ENCODE measurements around the gene TBC1D14. TPM values are rescaled to one million over a fixed set of nuclear protein-coding genes. Genes with fewer than 3 reads are reported as not detected.
A peak's percentile ranks its signal among the peaks of the same experiment; 100 is the strongest.

Gene TBC1D14
- total and polyA plus RNA-seq, 5 donors, result 20.1 to 44.8 (median 41.3) TPM

DNA sequence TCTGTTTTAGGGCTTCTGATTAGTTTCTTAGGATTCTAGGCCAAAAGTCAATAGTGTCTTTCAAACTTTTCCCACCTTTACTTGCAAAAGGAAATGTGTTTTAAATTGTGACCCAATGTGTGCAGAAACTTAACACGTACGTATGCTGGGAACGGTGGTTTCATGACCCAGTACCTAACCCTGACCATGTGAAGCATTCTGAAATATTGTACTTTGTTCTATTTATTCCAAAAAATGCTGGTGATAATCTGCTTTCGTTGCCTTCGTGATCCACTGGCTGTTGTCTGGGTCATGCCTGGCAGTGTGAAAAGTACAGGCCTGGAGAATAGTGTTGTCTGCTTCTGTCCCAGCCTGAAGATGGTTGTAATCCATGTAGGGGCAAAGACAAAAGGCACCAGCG, 106.9 kb downstream of the TBC1D14 start:
- Histone ChIP-seq H3K4me1 (ENCODE audit: control insufficient read depth, insufficient read depth, low read length) (no peaks in the 10 kb centered on the region), H3K27ac (ENCODE audit: low read length) (no peak overlapping the region), H3K27me3 (ENCODE audit: control insufficient read depth, insufficient read depth) (no peaks in the 10 kb centered on the region), H3K4me3 (ENCODE audit: low read length) (no peak overlapping the region), H3K9me3 (ENCODE audit: control insufficient read depth, low read length) (no peaks in the 10 kb centered on the region)
- intact Hi-C loops (cut with DNase I), result no loop called here
- DNase-seq (no peak), ATAC-seq (no peak)
- 86% methylated on average over 6 of the region's 6 CpGs for WGBS

DNA sequence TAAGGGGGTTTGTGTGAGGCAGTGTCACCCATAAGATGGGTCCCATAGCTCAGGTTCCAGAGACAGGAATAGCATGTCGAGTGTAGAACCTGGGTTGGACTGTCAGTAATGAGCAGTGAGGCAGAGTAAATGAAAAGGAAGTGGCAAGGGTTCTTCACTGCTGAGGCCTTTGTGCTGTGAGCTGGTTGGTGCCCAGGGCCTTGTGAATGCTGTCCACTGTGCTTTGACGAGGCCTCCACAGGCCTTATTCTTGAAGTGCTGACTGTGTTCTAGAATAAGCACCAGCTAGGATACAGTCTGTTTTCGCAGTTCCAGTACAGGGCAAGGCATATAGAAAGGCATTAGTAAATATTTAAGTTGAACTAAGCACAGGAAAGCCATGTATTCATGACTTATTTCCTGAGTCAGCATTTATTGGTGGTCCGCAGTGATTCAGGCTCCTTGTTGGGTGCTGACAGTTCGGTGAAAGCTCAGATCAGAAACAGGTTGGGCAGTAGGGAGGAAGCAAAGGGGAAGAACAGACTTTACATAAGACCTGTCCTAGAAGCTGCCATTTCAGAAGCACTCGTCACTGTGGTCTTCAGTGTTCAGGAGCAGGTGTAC, 107.9 kb downstream of the TBC1D14 start:
- Histone ChIP-seq H3K4me1 (ENCODE audit: control insufficient read depth, insufficient read depth, low read length) (no peaks in the 10 kb centered on the region), H3K27me3 (ENCODE audit: control insufficient read depth, insufficient read depth) (no peaks in the 10 kb centered on the region), H3K4me3 (ENCODE audit: low read length) (no peak overlapping the region), H3K27ac (ENCODE audit: low read length) (no peak overlapping the region), H3K9me3 (ENCODE audit: control insufficient read depth, low read length) (no peaks in the 10 kb centered on the region)
- DNase-seq, result no peak
- intact Hi-C loops (cut with DNase I), result no loop called here
- ATAC-seq, result no peak
- 93% methylated on average over 6 of the region's 6 CpGs for WGBS

DNA sequence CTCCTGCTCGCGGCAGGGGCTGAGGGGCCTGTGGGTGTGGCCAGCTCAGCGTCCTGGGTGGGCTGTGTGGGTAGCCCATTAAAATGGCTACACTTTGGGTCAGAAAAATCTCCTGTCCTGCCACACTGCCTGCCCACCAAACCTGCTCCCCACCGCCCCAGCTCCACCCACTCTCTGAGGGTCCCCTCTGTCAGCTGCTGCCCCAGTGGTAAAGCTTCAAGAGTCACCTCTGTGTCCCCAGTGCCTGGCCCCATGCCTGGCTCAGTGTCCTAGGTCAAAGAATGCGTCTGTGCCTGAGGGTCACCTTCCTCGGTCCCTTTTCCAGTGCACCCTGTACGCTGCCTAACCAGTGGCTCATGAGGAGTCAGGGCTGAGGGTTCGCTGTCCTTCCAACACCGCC, 108.7 kb downstream of the TBC1D14 start:
- WGBS, result 91% methylated on average over 9 of the region's 9 CpGs
- Histone ChIP-seq H3K4me3 (ENCODE audit: low read length) (no peak overlapping the region), H3K9me3 (ENCODE audit: control insufficient read depth, low read length) (no peaks in the 10 kb centered on the region), H3K27me3 (ENCODE audit: control insufficient read depth, insufficient read depth) (no peaks in the 10 kb centered on the region), H3K27ac (ENCODE audit: low read length) (no peak overlapping the region), H3K4me1 (ENCODE audit: control insufficient read depth, insufficient read depth, low read length) (no peaks in the 10 kb centered on the region)
- intact Hi-C loops (cut with DNase I), result no loop called here
- ATAC-seq (no peak), DNase-seq (no peak)

DNA sequence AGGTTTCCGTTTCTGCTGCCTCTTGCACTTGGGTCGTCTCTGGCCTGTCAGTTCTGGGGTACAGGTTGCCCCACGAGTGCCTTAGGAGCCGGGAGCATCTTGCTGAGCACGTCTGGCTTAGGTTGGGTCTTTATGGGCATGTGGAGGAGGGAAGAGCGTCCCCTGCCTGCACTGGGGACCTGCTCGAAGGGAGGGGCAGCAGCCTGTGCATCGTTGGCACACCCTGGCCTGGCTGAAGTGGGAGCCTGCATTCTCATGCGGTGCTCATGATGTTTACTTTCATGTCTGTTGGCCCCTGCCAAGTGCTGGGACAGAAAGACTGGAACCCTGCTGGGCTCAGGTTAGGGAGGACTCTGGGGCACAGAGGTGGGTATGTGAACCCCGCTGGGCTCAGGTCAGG, 109.7 kb downstream of the TBC1D14 start:
- Histone ChIP-seq H3K27me3 (ENCODE audit: control insufficient read depth, insufficient read depth) (no peaks in the 10 kb centered on the region), H3K4me3 (ENCODE audit: low read length) (no peak overlapping the region)
- intact Hi-C loops (cut with DNase I), result no loop called here

DNA sequence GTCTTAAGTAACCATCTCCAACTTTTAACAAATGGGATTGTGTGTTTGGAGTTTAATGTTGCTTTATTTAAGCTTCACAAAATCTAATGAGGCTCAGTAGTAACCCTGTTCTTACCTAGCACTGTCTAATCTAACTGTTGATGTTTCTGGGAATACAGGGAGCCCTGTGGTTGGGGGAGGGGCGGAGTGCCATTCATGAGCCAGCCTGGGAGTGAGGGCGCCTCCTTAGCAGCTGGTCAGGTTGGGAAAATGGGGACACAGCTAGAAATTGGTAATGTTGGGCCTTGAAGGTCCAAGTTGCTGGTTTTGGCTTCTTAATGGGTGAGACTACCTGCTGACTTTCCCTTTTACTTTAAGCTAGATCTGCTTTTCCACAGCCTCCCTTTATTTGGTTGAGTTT, 110.7 kb downstream of the TBC1D14 start:
- intact Hi-C loops (cut with DNase I), result no loop called here
- H3K27me3 ChIP-seq (ENCODE audit: control insufficient read depth, insufficient read depth), result no peaks in the 10 kb centered on the region
- H3K9me3 ChIP-seq (ENCODE audit: control insufficient read depth, low read length), result no peaks in the 10 kb centered on the region
- DNase-seq (no peak), ATAC-seq (no peak)
- no peak overlapping the region for H3K27ac ChIP-seq (ENCODE audit: low read length)
- H3K4me3 ChIP-seq (ENCODE audit: low read length), result no peak overlapping the region
- WGBS, result 98% methylated on average over 2 of the region's 2 CpGs
- no peaks in the 10 kb centered on the region for H3K4me1 ChIP-seq (ENCODE audit: control insufficient read depth, insufficient read depth, low read length)

More for the DNA sequence above, 109.7 kb downstream of the TBC1D14 start:
- H3K9me3 ChIP-seq (ENCODE audit: control insufficient read depth, low read length), result no peaks in the 10 kb centered on the region
- ATAC-seq (no peak), DNase-seq (no peak)
- no peaks in the 10 kb centered on the region for H3K4me1 ChIP-seq (ENCODE audit: control insufficient read depth, insufficient read depth, low read length)
- 91% methylated on average over 10 of the region's 10 CpGs for WGBS
- no peak overlapping the region for H3K27ac ChIP-seq (ENCODE audit: low read length)

DNA sequence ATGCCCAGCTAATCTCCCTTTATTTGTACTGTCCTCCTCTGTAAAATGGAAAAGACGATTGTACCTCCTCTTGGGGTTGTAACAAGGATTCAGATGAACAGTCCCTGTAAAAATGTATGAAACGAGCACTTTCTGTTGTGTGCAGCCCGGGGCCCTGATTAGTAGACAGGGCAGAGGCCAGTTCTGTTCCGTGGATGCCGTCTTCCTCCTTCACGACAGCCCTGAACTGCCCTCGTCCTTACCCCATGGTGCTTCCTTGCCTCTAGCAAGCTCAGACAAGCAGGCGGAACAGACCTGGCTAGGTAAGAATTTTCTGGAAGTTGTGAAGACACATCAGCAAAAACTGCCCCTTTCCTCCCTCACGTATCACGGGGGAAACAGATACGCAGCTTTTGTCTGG, 111.2 kb downstream of the TBC1D14 start:
- intact Hi-C loops (cut with DNase I), result no loop called here
- no peaks in the 10 kb centered on the region for H3K27me3 ChIP-seq (ENCODE audit: control insufficient read depth, insufficient read depth)
- no peaks in the 10 kb centered on the region for H3K4me1 ChIP-seq (ENCODE audit: control insufficient read depth, insufficient read depth, low read length)
- no peaks in the 10 kb centered on the region for H3K9me3 ChIP-seq (ENCODE audit: control insufficient read depth, low read length)
- H3K27ac ChIP-seq (ENCODE audit: low read length), result no peak overlapping the region
- ATAC-seq (no peak), DNase-seq (no peak)
- 93% methylated on average over 11 of the region's 11 CpGs for WGBS
- no peak overlapping the region for H3K4me3 ChIP-seq (ENCODE audit: low read length)

DNA sequence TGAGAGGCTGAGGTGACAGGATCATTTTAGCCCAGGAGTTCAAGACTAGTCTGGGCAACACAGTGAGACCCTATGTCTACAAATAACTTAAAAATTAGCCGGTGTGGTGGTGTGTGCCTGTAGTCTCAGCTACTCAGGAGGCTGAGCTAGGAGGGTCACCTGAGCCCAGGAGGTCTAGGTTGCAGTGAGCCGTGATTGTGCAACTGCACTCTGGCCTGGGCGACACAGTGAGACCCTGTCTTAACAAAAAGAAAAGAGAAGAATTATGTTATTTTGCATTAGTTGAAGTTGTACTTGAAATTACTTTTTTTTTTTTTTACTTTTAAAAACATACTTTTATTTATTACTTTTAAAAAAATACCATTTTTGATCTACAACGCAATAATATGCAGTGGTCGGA, 111.7 kb downstream of the TBC1D14 start:
- no peak for DNase-seq
- H3K9me3 ChIP-seq (ENCODE audit: control insufficient read depth, low read length), result no peaks in the 10 kb centered on the region
- 76% methylated on average over 5 of the region's 5 CpGs for WGBS
- H3K27me3 ChIP-seq (ENCODE audit: control insufficient read depth, insufficient read depth), result no peaks in the 10 kb centered on the region
- no peak overlapping the region for H3K4me3 ChIP-seq (ENCODE audit: low read length)
- no peak overlapping the region for H3K27ac ChIP-seq (ENCODE audit: low read length)
- H3K4me1 ChIP-seq (ENCODE audit: control insufficient read depth, insufficient read depth, low read length), result no peaks in the 10 kb centered on the region
- ATAC-seq, result no peak
- intact Hi-C loops (cut with DNase I), result no loop called here

DNA sequence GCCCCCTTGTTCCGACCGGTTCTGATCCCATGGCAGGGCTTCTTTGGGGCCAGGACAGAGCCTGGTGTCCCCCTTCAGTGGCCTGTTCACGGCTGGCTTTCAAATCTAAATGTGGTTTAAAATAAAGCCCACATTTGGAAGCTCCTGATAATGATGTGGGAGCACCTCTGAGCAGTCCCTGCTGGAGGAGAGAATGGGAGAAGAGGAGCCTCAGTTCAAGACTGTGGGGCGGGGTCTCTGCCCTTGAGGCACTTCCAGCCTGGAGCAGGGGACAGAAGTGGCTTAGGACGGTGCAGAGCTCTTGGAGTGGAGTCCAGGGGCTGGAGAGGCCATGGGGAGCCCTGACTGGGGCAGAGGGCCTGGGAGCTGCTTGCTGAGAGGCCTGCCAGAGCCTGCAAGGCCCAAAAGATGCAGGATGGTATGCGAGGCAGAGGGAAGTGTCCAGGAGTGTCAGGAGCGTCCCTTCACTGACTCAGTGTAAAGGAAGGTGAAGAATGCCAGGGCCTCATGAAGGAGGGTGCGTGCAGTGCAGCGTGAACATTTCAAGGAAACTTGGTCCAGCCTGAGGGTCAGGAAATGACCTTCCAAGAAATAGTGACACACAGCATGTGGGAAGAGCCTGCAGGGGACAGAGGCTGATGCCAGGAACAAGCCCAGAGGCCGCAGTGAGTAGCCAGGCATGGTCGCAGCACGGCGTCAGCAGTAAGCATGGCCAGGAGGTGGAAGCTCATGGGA, 112.5 kb downstream of the TBC1D14 start:
- WGBS, result 82% methylated on average over 13 of the region's 13 CpGs
- no peaks in the 10 kb centered on the region for H3K4me1 ChIP-seq (ENCODE audit: control insufficient read depth, insufficient read depth, low read length)
- no peaks in the 10 kb centered on the region for H3K9me3 ChIP-seq (ENCODE audit: control insufficient read depth, low read length)
- H3K27me3 ChIP-seq (ENCODE audit: control insufficient read depth, insufficient read depth), result no peaks in the 10 kb centered on the region
- DNase-seq (no peak), ATAC-seq (peak in 1 of 2 donors; percentile 23)
- H3K27ac ChIP-seq (ENCODE audit: low read length), result no peak overlapping the region
- H3K4me3 ChIP-seq (ENCODE audit: low read length), result no peak overlapping the region
- intact Hi-C loops (cut with DNase I), result no loop called here

DNA sequence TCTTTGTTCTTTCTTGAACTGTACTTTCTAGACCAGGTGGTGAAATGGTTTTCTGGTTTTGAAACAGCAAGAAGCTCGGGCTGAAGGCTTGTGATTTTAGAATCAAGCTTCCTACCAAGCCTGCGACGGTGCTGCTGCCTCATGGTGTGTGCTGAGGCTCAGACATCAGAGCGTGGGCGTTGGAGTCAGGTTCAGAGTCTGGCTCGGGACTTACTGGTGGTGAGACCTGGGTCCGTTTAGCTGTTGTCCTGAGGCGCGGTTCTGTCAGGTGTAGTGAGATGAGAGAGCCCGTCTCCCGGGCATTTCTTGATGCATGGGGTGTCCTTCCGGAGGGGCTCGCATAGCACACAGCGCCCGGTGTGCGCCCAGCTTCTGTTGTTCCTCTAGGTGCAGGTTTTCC, 113.9 kb downstream of the TBC1D14 start:
- intact Hi-C loops (cut with DNase I), result no loop called here
- no peak overlapping the region for H3K4me3 ChIP-seq (ENCODE audit: low read length)
- no peak for ATAC-seq
- H3K4me1 ChIP-seq (ENCODE audit: control insufficient read depth, insufficient read depth, low read length), result no peaks in the 10 kb centered on the region
- WGBS, result 91% methylated on average over 16 of the region's 16 CpGs
- no peak for DNase-seq
- no peaks in the 10 kb centered on the region for H3K27me3 ChIP-seq (ENCODE audit: control insufficient read depth, insufficient read depth)
- no peaks in the 10 kb centered on the region for H3K9me3 ChIP-seq (ENCODE audit: control insufficient read depth, low read length)
- H3K27ac ChIP-seq (ENCODE audit: low read length), result no peak overlapping the region

DNA sequence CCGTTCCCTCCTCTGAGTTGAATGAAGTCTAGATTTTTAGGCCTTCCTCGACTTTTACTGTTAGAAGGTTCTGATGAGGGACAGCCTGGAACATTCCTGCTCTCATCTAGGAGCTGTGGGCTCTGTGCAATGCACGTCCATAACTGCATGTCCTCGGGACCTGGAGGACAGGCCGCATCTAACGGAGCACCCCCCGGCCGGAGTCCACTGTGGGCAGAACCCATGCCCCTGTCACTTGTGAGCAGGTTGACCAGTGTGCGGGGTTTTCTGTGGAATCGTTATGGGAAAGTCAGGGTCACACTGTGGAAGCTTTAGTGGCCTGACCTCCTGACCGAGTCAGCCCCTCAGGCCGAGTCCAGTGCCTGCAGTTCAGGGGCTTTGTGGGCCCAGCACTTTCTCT, 114.3 kb downstream of the TBC1D14 start:
- no peaks in the 10 kb centered on the region for H3K4me1 ChIP-seq (ENCODE audit: control insufficient read depth, insufficient read depth, low read length)
- H3K9me3 ChIP-seq (ENCODE audit: control insufficient read depth, low read length), result no peaks in the 10 kb centered on the region
- intact Hi-C loops (cut with DNase I), result no loop called here
- H3K27me3 ChIP-seq (ENCODE audit: control insufficient read depth, insufficient read depth), result no peaks in the 10 kb centered on the region
- ATAC-seq (no peak), DNase-seq (no peak)
- H3K4me3 ChIP-seq (ENCODE audit: low read length), result no peak overlapping the region
- H3K27ac ChIP-seq (ENCODE audit: low read length), result no peak overlapping the region
- 93% methylated on average over 12 of the region's 12 CpGs for WGBS

DNA sequence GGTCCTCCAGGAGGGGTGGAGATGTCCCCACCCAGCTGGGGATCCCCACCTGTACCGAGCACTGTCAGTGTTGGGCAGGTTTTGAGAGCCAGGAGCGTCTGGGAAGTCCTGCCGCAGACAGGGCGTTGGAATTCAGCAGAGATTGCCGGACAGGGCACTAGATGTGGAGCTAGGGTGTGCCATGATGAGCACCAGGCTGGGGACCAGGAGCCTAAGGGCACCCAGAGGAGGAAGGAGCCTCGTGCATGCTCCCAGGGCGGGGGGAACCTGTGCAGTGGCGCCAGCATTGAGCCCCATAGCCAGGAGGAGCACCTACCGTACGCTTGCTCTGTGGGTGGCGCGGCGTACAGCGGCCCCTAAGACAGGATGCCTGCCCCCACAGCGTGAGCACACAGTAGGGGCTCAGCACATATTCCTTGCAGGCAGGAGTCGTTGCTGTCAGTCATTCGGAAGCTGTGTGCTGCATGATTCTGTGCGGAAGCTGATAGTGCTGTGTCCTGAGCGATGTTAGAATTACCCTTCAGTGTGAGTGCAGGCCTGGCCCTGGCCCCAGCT, 114.8 kb downstream of the TBC1D14 start:
- intact Hi-C loops (cut with DNase I), result no loop called here
- DNase-seq (no peak), ATAC-seq (no peak)
- Histone ChIP-seq H3K4me1 (ENCODE audit: control insufficient read depth, insufficient read depth, low read length) (no peaks in the 10 kb centered on the region), H3K27ac (ENCODE audit: low read length) (no peak overlapping the region), H3K27me3 (ENCODE audit: control insufficient read depth, insufficient read depth) (no peaks in the 10 kb centered on the region), H3K4me3 (ENCODE audit: low read length) (no peak overlapping the region), H3K9me3 (ENCODE audit: control insufficient read depth, low read length) (no peaks in the 10 kb centered on the region)
- 90% methylated on average over 19 of the region's 19 CpGs for WGBS

Measured in right cardiac atrium (tissue), 5 donors.